GM19239 (cell line): Measurements from ENCODE around the gene GPNMB.

Experiments
- DNase-seq: peaks from one replicate; pipeline ENCODE4 v3.0.0; 2011; ENCODE audit warnings: low spot score; ENCODE audit not compliant: insufficient read length
- FAIRE-seq: peaks from 2 replicates; lab custom pipeline; 2011; peaks lifted over from hg19 to GRCh38; lab: Jason Lieb, UNC

The GPNMB gene

GRCh38 chr7:23266918-23267317, 20.3 kb downstream of the GPNMB start:
- DNase-seq (no peak), FAIRE-seq (no peak)

GRCh38 chr7:23267357-23267756, 20.8 kb downstream of the GPNMB start:
- FAIRE-seq: no peak
- DNase-seq: no peak

- FAIRE-seq (no peak), DNase-seq (no peak)
These were observed 21.6 kb downstream of the GPNMB start for GRCh38 chr7:23268167-23268566.

DNA sequence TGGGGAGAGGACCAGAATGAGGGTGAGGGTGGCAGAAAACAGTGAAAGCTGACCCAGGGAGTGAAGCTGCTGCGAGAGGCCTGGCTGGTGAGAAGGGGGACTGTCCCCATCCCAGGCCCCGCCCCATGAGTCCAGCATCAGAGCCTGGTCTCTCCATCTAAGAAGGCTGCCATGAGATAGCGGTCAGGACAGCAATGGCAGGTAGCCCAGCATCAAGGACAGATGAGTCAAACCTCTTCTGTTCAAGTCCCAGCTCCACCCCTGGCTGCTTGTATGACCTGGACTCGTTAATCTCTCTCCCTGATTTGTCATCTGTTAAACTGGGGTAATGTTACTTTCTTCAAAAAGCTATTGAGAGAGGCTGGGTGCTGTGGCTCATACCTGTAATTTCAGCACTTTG, 22.2 kb downstream of the GPNMB start:
- FAIRE-seq (no peak), DNase-seq (no peak)

DNA sequence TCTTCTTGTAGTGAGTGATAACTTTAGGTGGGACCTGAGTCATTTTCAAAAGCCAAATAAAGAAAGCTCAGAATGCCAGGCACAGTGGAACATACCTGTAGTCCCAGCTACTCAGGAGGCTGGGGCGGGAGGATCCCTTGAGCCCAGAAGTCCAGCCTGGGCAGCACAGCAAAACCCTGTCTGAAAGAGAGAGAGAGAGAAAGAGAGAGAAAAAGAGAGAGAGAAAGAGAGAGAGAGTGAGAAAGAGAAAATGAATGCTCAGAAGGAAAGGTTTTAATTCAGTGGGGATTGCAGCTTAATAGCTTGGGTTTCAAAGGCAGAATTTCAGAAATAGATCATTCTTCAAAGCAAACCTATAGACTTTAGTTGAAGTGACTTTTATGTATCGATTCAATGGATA, 25.7 kb downstream of the GPNMB start:
- DNase-seq (no peak), FAIRE-seq (no peak)

DNA sequence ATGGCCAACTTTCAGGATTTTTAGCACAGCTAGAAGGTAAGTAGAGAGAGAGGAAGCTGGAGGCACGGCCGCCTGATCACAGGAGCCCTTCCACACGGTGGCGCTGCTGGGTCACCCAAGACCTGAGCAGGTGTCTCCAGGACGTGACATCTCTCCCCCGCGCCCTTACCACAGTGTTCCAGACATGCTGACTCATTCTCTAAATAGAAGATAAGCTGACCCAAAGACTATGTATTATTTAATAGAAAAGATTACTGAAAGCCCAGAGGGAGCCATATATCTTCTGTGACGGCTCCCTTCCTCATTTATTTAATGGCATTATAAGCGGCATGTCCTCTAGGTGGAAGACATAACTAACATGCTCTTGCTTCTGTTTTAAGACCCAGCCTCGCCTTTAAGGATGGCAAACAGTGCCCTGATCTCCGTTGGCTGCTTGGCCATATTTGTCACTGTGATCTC, 26.6 kb downstream of the GPNMB start:
- peak; percentile 95 for FAIRE-seq

DNA sequence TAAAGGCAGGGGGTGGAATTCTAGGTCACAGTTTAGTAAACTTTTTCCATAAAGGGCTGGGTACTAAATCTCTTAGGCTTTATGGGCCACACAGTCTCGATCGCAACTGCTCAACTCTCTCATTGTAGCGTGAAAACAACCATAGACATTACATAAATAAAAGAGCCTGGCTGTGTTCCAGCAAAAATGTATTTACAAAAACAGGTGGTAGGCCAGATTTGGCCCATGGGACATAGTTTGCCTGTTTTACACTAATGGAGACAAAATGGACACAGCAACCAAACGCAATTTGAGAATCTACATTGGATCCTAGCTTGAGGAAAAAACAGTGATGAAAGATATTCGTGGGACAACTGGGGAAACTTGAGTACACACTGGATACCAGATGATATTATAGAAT, 29.3 kb downstream of the GPNMB start:
- no peak for FAIRE-seq
- DNase-seq: no peak

More for the DNA sequence above, 26.6 kb downstream of the GPNMB start:
- DNase-seq: peak; percentile 65

DNA sequence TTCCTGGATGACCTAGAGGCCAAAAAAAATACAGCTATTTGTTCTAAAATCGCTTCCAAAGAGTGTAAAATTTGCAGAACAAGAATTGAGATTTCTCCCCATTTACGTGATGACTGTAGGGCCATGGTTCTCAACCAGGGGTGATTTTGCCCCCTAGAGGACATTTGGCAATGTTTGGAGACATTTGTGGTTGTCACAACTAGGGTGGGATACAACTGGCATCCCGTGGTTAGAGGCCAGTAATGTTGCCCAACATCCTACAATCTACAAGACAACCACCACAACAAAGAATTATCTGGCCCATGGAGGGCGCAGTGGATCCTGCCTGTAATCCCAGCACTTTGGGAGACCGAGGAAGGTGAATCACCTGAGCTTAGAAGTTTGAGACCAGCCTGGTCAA, 29.8 kb downstream of the GPNMB start:
- no peak for DNase-seq
- peak; percentile 31 for FAIRE-seq

DNA sequence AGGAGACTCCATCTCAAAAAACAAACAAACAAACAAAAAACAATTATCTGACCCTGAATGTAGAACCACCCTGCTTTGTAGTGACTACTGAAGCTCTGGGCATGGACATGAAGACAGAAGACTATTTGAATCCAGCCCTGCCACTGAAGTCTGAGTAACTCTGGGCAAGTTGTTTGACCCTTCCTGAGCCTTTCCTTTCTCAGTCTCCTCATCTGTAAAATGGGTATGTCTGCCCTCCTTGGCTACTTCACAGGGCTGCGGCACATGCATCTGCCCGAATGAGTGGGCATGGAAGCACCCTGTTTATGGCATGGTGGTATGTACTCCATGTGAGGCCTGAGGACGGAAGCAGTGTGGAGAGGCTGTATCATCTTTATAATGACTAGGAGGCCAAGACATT, 30.4 kb downstream of the GPNMB start:
- FAIRE-seq: no peak
- no peak for DNase-seq

DNA sequence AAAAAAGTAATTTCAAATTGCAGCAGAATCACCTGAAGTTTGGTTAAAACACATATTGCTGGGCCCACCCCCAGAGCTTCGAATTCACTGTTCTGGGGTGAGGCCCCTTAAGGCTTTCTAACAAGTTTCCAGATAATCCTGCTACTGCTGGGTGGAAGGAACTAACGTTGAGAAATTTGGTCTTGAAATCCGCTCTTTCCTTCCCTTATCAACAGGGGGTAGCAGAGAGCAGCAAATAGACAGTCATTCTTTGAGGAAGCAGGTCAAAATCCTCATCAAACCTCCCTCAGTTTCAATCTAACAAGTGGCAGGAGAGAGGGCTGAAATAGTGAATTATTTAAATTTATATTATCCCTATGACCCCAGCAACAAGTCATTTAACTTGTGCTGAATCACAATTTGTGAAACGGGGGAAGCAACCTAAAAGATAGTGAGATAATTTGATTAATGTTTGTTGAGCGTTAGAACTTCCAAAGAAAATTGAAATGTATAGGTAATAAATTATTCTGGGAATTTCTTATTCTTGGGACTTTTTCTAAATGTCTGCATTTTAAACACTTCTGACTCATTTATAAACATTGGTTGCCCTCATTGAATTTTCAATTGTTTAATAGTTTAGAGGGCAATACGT, 30.9 kb downstream of the GPNMB start:
- FAIRE-seq (peak; percentile 63), DNase-seq (peak; percentile 40)

DNA sequence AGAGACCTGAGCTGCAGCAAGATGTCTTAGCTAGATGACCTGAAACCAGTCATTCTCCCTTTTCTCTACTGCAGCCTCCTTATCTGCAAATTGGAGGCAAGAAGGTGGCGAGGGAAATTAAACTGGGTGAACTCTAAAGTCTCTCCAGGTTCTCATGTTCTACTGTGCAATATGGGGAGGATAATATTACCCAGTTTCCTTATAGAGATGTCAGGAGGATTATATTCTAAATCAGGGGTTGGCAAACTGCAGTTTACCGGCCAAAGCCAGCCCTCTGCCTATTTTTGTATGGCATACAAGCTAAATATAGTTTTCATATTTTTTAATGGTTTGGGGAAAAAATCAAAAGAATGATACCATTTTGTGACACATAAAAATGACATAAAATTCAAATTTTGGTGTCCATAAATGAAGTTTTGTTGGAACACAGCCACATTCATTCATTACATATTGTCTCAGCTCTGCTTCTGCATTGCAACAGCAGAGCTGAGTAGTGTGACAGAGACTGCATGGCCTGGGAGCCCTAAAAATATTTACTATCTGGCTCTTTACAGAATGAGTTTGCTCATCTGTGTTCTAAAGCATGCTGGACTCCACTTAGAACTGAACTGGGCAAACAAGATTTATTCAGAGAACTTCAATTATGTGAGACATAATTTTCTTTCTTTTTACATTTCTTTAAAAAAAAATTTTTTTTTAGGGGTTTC, 33.4 kb downstream of the GPNMB start:
- DNase-seq: no peak
- FAIRE-seq: no peak

GRCh38 chr7:23283086-23283485, 36.5 kb downstream of the GPNMB start:
- FAIRE-seq: no peak
- DNase-seq: no peak

GRCh38 chr7:23284871-23285270, 38.3 kb downstream of the GPNMB start:
- DNase-seq (no peak), FAIRE-seq (no peak)

DNA sequence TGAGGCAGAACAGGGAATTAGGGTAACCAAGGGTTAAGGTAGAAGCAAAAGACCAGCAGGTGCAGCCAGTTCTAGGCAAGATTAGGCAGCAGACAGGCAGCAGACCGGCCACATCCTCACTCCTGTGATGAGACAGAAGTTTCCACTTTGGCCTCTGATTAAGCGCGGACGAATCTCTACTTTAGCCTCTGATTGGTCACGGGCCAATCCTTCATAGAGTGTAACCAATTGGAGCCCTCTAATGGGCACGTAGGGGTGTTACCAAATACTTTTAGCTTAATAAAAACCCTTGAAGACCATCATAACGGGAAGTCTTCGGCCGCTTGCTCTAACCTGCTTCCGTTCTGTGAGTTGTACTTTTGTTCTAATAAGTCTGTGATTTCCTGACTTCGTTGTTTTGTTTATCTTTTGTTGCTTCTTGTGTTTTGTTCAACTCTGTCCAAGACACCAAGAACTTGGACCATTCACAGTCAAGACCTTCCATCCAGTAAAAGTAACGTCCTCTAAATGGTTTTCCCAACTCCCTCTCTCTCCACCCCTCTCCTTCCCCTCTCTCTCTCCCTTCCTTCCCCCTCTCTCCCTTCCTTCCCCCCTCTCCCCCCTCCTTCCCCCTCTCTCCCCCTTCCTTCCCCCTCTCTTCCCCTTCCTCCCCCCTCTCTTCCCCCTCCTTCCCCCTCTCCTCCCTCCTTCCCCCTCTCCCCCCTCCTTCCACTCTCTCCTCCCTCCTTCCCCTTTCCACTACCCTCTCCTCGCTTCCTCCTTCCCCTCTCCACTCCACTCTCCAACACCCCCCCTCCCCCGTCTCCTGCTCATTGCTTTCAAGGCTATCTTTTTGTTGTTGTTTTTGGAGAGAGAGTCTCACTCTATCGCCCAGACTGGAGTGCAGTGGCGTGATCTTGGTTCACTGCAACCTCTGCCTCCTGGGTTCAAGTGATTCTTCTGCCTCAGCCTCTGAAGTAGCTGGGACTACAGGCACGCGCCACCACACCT, 39.4 kb downstream of the GPNMB start:
- DNase-seq (no peak), FAIRE-seq (no peak)

GRCh38 chr7:23287612-23288011, 41.0 kb downstream of the GPNMB start:
- no peak for FAIRE-seq
- no peak for DNase-seq

GRCh38 chr7:23290993-23291392, 44.4 kb downstream of the GPNMB start:
- no peak for DNase-seq
- FAIRE-seq: no peak

DNA sequence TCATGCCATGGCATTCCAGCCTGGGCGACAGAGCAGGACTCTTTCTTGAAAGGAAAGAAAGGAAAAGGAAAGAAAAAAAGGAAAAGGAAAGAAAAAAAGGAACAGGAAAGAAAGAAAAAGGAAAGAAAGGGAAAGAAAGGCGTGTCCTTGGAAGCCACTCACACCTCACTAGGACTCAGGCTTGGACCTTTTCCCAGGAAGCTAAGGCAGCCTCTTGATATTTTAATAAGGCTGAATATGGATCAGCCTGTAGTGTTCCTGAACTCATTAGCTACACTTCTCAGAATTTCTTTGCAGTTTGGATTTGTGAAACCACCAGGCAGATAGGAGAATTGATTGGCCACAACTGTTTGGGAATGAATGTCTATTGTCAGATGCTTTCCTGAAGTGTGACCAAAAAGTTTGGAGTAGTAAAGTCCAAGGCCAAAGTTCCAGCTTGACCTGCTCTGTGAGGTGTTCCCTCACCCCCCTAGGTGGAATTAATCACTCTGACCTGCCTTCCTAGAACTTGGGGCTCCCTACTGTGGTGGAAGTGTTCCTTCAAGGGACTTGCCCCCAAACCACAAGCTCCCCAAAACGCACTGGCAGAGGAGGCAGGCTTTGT, 45.5 kb downstream of the GPNMB start:
- no peak for DNase-seq
- no peak for FAIRE-seq

- FAIRE-seq: no peak
- no peak for DNase-seq
These were observed 46.0 kb downstream of the GPNMB start for GRCh38 chr7:23292623-23293022.

- FAIRE-seq (no peak), DNase-seq (no peak)
These were observed 47.0 kb downstream of the GPNMB start for GRCh38 chr7:23293500-23294073.
